Stimulated activated CD8-positive, alpha-beta memory T cell treated with anti-CD3 and anti-CD28 coated beads, Interleukin-12 subunit alpha, Interleukin-12 subunit beta, amount 100 ng/mL, for 24 hours (primary cell): ENCODE data around the gene CDC45.

ENCODE experiments used
- DNase-seq: peaks from one replicate; pipeline ENCODE4 v3.0.0-alpha.2; 2020; ENCODE audit errors: extremely low read depth

The CDC45 gene

GRCh38 chr22:19515654-19516377, 36.1 kb downstream of the CDC45 start:
- no peak for DNase-seq

- DNase-seq: no peak
These were observed 36.9 kb downstream of the CDC45 start for GRCh38 chr22:19516378-19517170.

GRCh38 chr22:19517171-19517500, 37.4 kb downstream of the CDC45 start:
- no peak for DNase-seq

DNA sequence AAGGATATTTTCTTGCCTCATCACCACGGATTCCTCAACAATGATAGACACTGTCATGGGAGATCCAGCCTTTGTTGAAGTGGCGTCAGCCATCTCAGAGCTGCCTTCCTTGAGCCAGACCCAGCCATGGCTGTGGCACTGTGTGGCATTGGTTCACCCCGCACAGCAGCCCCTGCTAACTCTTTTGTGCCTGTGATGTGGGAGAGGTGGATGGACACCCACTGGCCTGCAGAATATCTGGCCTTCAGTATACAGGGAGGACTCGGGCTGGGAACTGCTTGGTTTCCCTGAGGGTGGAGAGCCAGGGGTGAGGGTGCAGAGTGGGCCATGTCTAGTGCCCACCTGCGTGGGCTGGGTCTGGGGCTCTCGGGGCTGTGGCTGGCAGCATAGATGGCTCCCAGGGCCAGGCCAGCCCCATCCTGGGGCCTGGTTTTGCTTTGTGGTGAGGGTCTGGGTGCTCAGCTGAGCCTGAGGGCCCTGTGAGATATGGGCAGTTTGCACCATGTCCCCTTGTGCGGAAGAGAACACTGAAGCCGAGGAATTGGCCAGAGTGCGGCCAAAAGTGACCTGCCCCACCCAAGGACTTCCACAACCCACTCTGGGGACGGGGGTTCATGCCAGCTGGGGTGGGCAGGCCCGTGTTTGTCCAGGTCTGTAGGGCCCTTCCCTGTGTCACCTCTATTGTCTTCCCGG, 38.3 kb downstream of the CDC45 start:
- DNase-seq: no peak

DNA sequence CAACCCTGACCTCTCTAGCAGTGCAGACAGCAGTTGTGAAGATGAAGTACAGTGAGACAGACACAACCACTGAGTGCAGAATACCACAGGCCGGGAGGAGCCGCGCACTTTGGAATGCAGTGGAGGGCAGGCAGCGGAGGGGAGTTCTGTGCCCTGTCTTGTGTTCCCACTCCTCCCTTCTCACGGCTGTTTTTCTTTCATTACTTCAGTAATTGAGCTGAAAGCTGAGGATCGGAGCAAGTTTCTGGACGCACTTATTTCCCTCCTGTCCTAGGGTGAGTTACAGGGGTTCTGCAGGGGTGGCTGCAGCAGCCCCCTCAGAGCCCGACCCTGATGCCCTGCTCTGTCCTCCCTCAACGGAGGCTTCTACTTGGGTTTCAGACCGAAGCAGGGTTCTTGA, 38.9 kb downstream of the CDC45 start:
- no peak for DNase-seq

- DNase-seq: no peak
These were observed 39.6 kb downstream of the CDC45 start for GRCh38 chr22:19519041-19519926.

- DNase-seq: no peak
These were observed 40.3 kb downstream of the CDC45 start for GRCh38 chr22:19520007-19520406.

- DNase-seq: no peak
These were observed 41.0 kb downstream of the CDC45 start for GRCh38 chr22:19520566-19521305.

DNA sequence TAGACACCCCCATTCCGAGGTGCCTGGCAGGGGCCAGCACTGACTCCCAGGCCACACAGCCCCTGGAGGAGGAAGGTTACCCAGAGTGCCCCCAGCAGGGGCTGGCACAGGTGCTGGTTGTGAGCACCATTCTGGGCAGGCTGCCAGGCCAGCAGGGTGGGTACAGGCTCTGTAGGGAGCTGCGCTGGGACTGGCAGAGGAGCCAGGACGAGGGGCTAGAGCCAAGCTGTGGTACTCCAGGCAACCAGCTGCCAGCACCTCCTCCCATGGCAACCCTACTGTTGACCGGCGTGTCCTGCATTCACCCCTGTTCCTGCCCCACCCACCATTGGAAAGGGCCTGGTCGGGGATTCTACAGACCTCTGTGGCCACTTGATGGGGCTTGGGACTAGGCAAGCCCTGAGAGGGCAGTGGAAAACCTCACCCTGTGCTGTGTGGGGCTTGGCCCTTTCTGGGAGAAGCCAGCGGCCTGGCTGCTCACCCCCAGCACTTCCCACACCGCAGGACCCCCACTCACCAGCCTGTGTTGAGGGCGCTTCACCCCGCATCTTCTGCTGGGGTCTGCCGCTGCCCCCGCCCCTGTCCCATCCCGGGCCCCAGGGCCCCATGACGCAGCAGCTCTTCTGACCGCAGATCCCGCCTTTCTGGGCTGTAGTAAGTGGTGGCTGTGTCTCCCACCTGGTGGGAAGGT, 42.6 kb downstream of the CDC45 start:
- no peak for DNase-seq

GRCh38 chr22:19522881-19523239, 43.1 kb downstream of the CDC45 start:
- no peak for DNase-seq

GRCh38 chr22:19523240-19524169, 43.8 kb downstream of the CDC45 start:
- no peak for DNase-seq

- DNase-seq: no peak
These were observed 44.7 kb downstream of the CDC45 start, which contains the start of gene CLDN5 for GRCh38 chr22:19524170-19525115. Gene CLDN5, minus strand, starts transcription at chr22:19524410. Its CDS starts 155 bp downstream, at chr22:19524255.

DNA sequence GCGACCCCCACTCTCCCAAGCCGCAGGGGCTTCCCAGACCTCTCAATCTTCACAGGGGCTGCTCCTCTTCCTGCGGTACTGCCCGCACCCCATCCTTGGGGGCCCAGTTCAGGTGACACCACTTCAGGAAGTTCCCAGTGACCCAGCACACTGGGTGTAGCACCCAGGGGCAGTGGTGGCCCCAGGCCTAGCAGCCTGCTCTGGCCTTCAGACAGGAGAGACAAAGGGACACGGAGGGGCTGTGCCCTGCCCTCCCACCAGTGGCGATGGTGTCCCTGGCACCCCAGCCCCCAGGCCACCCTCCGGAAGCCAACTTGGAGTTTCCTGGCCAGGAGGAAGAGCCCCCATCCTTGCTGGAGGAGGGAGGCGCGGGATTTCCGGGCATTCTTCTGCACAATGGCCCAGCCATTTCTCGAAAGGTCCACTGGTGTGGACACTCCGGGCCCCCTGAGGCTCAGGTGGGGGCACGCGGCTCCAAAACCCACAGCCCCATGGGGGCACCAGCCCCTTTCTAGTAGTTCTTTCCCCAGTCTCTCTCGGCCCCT, 45.5 kb downstream of the CDC45 start:
- DNase-seq: no peak

DNA sequence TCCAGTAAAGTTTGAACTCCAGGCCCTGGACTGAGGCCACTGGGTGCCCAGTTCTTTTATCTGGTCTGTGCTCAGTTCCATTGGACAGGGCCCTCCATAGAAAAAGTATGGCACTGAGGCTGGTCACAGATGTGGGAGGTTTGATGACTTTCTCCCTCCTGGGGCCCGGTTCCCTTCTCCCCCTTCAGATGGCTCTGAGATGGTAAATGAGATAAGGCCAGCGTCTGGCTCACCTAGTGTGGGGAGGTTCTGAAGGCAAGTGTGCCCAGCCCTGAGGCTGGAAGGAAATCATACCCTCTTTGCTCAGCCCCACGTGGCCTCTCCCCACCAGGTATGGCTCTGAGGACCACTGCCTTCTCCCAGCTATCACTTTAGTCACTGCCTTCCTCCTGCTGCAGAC, 45.9 kb downstream of the CDC45 start:
- no peak for DNase-seq

GRCh38 chr22:19526076-19526701, 46.5 kb downstream of the CDC45 start:
- DNase-seq: no peak

- DNase-seq: no peak
These were observed 47.0 kb downstream of the CDC45 start for GRCh38 chr22:19526702-19527111.

GRCh38 chr22:19527321-19527721, 47.6 kb downstream of the CDC45 start:
- no peak for DNase-seq
